Medulla oblongata (tissue), 1 donor: Measurements from ENCODE around the gene ADK.
"Not testable (repeated sequence)": the region's sequence is repeated elsewhere in the genome, so short reads cannot be mapped to it uniquely, and the experiment has no call there.

Experiments
- DNase-seq: peaks from one replicate; pipeline ENCODE4 v3.0.0-alpha.2; 2015; ENCODE audit errors: extremely low spot score

ADK gene

GRCh38 chr10:74353021-74353420 lies 202.0 kb downstream of the ADK start:
- not testable (repeated sequence) for DNase-seq

GRCh38 chr10:74361678-74362077 lies 210.7 kb downstream of the ADK start:
- DNase-seq, result no peak

- DNase-seq, result no peak
Observed at GRCh38 chr10:74363727-74364126, 212.7 kb downstream of the ADK start.

DNA sequence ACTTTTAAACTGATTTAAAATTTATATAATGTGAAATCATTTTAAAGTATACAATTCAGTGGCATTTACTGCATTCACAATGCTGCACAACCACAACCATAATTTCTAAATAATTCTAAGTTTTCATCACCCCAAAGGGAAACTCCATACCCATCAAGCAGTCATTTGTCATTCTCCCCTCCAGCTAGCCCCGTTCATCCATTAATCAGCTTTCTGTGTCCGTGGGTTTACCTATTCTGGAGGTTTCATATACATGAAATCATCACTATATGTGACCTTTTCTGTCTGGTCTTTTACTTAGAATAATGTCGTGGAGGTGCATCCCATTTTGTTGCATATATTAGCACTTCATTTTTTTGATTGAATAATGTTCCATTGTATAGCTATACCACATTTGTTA lies 214.1 kb downstream of the ADK start:
- no peak for DNase-seq

GRCh38 chr10:74371696-74372095 lies 220.7 kb downstream of the ADK start:
- no peak for DNase-seq

DNA sequence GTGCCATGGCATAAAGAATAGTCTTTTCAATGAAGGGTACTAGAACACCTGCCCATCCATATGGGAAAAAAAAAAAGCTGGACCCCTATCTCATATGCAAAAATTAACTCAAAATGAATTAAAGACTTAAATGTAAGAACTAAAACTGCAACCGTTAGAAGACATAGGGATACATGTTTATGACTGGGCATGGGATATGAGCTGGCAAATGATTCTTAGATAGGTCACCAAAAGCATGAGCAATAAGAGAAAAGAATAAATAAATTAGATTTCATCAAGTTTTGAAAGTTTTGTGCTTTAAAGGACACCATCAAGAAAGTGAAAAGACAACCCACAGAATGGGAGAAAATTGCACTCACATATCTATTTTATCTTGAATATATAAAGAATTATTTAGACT lies 222.0 kb downstream of the ADK start:
- DNase-seq, result no peak

- no peak for DNase-seq
Observed at GRCh38 chr10:74377476-74377875, 226.5 kb downstream of the ADK start.

DNA sequence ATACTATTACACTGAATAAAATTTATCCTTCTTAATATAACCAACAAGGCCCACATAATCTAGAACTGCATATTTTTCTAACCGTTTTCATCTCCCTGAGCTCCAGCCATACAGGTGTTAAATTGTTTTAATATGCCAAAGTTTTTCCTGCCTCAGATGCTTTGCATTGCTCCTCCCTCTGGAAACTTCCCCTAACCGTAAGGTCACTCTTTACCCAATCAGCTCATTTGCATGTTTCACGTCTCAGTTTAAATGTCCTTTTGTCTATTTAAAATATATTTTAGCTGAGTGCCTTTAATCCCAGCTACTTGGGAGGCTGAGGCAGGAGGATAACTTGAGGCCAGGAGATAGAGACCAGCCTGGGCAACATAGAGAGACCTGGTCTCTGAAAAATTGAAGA lies 228.5 kb downstream of the ADK start:
- DNase-seq, result no peak

DNA sequence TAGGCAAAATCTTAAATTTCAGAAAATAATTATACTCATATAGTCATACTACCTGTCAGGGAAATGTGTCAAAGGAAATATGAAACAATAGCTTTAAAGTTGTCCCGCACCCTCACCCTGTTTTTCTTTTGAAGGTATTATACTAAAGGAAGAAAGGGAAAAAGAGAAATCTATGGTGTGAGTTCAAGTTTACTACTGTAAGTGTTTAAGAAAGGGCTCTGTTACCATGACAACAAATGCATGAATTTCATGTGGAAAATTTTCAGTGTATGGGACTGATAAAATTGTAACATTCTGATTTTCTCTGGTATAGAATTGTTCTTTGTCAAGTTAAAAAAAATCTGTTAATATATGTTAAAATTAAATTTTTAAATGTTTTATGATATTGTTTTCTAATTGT lies 229.8 kb downstream of the ADK start:
- DNase-seq, result no peak

DNA sequence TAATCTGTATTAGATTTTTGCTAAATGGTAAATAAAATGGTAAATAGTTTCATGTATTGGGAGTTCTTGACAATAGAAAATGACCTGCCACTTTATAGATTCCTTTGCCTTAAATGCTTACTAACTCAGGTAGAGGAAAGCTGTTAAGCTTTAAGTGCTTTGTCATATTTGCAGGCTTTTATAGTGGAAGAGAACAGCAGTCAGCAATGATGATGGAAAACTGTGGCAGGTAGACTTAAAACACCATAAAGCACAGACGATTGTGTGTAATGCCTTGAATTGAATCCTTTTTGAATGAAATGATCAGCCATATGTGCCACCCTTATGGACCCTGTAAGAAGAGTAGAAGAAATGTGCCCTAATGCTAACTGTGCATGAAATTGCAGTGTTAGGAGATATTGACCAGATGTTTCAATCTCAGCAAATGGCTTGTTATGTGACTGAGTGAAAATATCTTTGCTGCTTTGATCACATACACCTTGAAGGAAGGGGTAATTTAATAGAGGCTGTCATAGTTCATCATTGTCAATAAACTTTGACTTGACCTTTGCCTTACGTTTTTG lies 230.4 kb downstream of the ADK start:
- no peak for DNase-seq

- DNase-seq, result no peak
Observed at GRCh38 chr10:74382663-74383062, 231.6 kb downstream of the ADK start.

- DNase-seq, result no peak
Observed at GRCh38 chr10:74383642-74384041, 232.6 kb downstream of the ADK start.

DNA sequence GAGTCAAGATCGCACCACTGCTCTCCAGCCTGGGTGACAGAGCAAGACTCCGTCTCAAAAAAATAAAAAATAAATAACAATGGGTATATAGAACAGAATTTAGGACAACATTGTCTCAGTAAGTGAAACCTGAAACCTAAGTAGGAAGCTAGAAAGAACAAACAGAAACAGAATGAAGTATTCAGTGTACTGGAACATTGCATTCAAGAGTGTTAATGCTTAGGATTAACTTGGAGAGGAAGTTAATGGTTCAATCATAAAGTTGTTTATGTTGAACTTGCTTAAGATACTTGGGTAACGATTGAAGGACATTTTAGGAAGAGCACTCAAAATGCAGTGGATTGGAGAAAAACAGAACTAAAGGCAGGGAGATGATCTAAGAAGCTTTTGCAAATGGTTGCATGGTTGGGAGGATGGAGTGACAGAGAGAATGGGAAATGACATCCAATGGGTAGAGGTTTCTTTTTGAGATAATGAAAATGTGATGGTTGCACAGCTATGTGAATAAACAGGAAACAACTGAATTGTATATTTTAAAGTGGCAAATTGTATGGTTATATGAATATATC lies 233.7 kb downstream of the ADK start:
- no peak for DNase-seq

DNA sequence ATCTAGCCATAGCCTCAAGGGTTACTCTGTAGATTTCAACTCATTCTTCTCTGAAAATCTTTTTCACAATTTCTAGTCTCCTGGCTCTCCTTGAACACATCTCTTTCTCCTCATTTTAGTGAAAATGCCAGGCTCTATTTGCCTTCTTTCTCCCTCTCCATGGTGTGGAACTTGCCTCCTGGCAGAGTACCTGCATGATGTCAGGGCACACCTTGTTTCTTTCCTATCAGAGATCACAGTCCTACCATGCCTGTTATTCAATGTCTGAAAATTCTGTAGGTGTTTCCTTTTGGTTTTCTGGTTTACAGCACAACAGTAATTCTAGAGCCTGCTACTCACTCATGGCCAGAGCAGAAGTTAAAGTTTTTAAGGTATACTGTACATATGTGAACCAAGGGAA lies 237.8 kb downstream of the ADK start:
- DNase-seq, result no peak

GRCh38 chr10:74391786-74392185 lies 240.8 kb downstream of the ADK start:
- DNase-seq, result no peak

- no peak for DNase-seq
Observed at GRCh38 chr10:74394416-74394969, 243.5 kb downstream of the ADK start.

- no peak for DNase-seq
Observed at GRCh38 chr10:74400186-74400585, 249.2 kb downstream of the ADK start.

DNA sequence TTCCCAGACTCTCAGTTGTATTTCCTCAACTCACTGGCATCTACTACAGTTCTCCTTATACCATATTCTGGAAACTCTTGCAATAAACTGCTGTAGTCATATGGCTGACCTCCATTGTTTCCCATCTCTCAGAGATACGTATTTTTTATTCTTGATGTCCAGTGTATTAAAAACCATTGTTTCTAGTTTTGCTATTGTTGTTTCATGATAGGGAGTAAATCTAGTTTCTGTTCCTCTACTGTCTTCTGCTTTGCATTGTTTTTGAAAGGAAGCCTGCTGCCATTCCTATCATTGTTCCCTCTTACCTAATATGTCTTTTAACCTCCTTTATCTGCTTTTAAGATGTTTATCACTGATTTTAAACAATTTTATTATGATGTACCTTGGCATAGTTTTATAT lies 255.0 kb downstream of the ADK start:
- DNase-seq, result no peak

GRCh38 chr10:74415146-74415839 lies 264.3 kb downstream of the ADK start:
- DNase-seq, result no peak

GRCh38 chr10:74417397-74417796 lies 266.4 kb downstream of the ADK start:
- DNase-seq, result no peak

- peak; percentile 84 for DNase-seq
Observed at GRCh38 chr10:74418285-74418872, 267.4 kb downstream of the ADK start.

GRCh38 chr10:74419491-74419951 lies 268.5 kb downstream of the ADK start:
- peak; percentile 16 for DNase-seq

GRCh38 chr10:74419958-74420375 lies 268.9 kb downstream of the ADK start:
- no peak for DNase-seq
